SHP77 treated with DMSO at 0.1 percent for 48 hours (cell line): Measurements from ENCODE around the gene ZCCHC7.
"Not testable (repeated sequence)": the region's sequence is repeated elsewhere in the genome, so short reads cannot be mapped to it uniquely, and the experiment has no call there.

Source experiments
- DNase-seq: peaks from one replicate; lab custom pipeline; 2025; lab: John Stamatoyannopoulos, UW

ZCCHC7 gene

GRCh38 chr9:37255187-37255586 lies 134.8 kb downstream of the ZCCHC7 start:
- DNase-seq, result no peak

GRCh38 chr9:37255944-37256862 lies 135.8 kb downstream of the ZCCHC7 start:
- DNase-seq, result no peak

- DNase-seq, result no peak
Observed at GRCh38 chr9:37259951-37260350, 139.6 kb downstream of the ZCCHC7 start.

- no peak for DNase-seq
Observed at GRCh38 chr9:37262410-37262809, 142.0 kb downstream of the ZCCHC7 start.

GRCh38 chr9:37264539-37264938 lies 144.2 kb downstream of the ZCCHC7 start:
- DNase-seq, result no peak

GRCh38 chr9:37266630-37267029 lies 146.3 kb downstream of the ZCCHC7 start:
- no peak for DNase-seq

GRCh38 chr9:37269221-37269620 lies 148.8 kb downstream of the ZCCHC7 start:
- DNase-seq, result no peak

GRCh38 chr9:37271679-37272078 lies 151.3 kb downstream of the ZCCHC7 start:
- no peak for DNase-seq

GRCh38 chr9:37273595-37273994 lies 153.2 kb downstream of the ZCCHC7 start:
- DNase-seq, result no peak

- no peak for DNase-seq
Observed at GRCh38 chr9:37281541-37281940, 161.2 kb downstream of the ZCCHC7 start.

GRCh38 chr9:37283730-37284325 lies 163.5 kb downstream of the ZCCHC7 start:
- no peak for DNase-seq

GRCh38 chr9:37284636-37285035 lies 164.3 kb downstream of the ZCCHC7 start:
- no peak for DNase-seq

GRCh38 chr9:37286530-37287175 lies 166.3 kb downstream of the ZCCHC7 start:
- no peak for DNase-seq

GRCh38 chr9:37287317-37287716 lies 166.9 kb downstream of the ZCCHC7 start:
- DNase-seq, result no peak

GRCh38 chr9:37289631-37290030 lies 169.3 kb downstream of the ZCCHC7 start:
- no peak for DNase-seq

- no peak for DNase-seq
Observed at GRCh38 chr9:37290366-37290939, 170.1 kb downstream of the ZCCHC7 start.

GRCh38 chr9:37290940-37291485 lies 170.6 kb downstream of the ZCCHC7 start:
- DNase-seq, result no peak

GRCh38 chr9:37291612-37292238 lies 171.4 kb downstream of the ZCCHC7 start:
- not testable (repeated sequence) for DNase-seq

- no peak for DNase-seq
Observed at GRCh38 chr9:37292896-37293295, 172.5 kb downstream of the ZCCHC7 start.

- no peak for DNase-seq
Observed at GRCh38 chr9:37293664-37294524, 173.5 kb downstream of the ZCCHC7 start.

- DNase-seq, result no peak
Observed at GRCh38 chr9:37295178-37295577, 174.8 kb downstream of the ZCCHC7 start.
